Activated CD4-positive, alpha-beta T cell treated with anti-CD3 and anti-CD28 coated beads, Interleukin-2, Interleukin-6, amounts not matched to agents 100 ng/mL and 50 ng/mL, durations not matched to agents 16 hours and 8 hours (primary cell): ENCODE data around the gene ARHGAP27.
"Not testable (repeated sequence)": the region's sequence is repeated elsewhere in the genome, so short reads cannot be mapped to it uniquely, and the experiment has no call there.

Source experiments
- DNase-seq: peaks from one replicate; pipeline ENCODE4 v3.0.0-alpha.2; 2020

Gene ARHGAP27, protein sequence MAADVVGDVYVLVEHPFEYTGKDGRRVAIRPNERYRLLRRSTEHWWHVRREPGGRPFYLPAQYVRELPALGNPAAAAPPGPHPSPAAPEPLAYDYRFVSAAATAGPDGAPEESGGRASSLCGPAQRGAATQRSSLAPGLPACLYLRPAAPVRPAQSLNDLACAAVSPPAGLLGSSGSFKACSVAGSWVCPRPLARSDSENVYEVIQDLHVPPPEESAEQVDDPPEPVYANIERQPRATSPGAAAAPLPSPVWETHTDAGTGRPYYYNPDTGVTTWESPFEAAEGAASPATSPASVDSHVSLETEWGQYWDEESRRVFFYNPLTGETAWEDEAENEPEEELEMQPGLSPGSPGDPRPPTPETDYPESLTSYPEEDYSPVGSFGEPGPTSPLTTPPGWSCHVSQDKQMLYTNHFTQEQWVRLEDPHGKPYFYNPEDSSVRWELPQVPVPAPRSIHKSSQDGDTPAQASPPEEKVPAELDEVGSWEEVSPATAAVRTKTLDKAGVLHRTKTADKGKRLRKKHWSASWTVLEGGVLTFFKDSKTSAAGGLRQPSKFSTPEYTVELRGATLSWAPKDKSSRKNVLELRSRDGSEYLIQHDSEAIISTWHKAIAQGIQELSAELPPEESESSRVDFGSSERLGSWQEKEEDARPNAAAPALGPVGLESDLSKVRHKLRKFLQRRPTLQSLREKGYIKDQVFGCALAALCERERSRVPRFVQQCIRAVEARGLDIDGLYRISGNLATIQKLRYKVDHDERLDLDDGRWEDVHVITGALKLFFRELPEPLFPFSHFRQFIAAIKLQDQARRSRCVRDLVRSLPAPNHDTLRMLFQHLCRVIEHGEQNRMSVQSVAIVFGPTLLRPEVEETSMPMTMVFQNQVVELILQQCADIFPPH

DNA sequence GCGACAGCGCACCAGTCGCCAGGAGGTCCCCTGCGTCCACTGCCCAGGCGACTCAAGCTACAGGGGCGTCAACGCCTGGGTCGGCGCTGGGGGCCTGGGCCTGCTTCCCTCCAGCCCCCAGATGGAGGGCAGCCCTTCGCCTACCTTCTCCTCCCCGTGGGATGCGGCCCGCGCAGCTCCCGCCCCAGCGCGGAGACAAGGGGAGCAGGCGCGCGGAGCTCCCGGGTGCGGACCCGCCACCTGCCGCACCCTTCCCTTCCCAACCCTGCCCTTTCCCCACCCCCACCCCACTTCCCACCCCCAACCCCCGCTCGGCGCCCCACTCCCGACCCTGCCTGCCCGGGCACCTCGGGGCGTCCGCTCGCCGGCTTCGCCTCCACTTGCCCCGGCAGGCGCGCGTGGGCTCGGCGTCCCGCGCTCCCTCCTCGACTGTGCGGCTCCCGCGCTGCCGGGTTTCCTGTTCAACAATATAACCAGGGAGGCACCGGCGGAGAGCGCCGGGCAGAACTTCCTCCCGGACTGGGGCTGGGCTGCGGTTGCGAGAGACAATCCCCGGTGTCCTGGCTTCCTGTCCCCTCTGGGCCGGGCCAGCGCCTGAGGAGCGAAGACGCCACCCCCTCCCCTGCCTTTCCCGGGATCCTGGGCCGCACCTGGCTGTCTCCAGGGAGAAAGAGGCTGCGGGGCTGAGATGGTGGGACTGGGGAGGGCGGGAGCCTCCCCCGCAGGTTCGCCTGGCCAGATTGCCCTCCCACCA is at the start of gene ARHGAP27:
Gene ARHGAP27, minus strand, starts transcription at position 466 of the 754 bp plus-strand sequence. CDS start 2,591 bp downstream, outside the sequence.
- peak; percentile 57 for DNase-seq

DNA sequence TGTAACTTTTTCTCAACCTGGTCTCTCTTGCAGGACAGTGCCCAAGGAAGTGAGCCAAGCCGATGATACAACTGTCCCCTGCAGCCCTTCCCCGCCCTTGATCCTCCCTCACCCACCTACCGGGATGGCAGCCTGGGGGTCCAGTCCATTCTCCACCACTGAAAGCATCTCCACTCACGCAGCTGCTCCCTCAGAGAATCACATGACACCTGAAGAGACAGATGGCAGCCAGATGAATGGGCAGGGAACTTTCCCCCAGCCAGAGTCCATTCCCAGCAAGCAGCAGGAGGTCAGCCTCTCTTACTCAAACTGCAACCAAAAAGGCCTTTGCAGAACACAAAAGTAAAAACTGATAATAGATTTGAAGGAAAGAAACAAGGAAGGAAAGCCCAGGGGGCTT is 49.6 kb upstream of the ARHGAP27 start:
- not testable (repeated sequence) for DNase-seq

DNA sequence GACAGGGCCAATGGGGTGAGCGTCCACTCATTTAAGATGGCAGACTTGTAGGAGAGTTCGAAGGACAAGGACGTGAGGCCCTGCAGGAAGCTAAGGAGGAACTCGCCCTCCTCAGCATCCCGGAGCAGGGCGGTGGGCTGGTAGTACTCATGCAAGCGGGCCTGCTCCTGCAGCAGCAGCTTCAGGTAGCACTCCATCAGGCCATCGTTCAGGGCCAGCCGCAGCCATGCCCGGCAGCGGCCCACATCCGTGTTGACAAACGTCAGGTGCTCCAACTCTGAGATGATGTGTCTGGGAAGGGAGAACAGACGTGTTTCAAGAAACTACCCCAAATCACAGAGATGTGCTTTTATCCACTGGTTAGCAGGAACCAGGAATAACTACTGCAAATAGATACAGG is 42.8 kb upstream of the ARHGAP27 start:
- DNase-seq: not testable (repeated sequence)

DNA sequence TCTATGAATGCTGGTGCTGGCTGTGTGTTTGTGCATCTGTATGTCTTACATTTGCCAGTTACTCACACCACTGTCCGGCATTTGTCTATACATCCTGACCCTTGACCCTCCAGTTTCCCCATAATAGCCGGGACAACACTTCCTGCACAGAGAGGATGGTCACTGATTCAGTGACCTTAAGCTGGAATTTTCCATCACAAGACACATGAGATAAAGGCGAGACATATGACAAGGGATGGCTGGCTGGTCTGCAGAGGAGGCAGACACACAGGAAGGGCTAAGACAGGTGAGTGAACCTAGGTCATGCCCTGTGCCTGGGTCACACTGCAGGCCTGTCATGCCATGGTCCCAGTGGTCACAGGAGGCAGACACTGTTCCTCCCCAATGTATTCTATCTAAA is 39.6 kb upstream of the ARHGAP27 start:
- not testable (repeated sequence) for DNase-seq

DNA sequence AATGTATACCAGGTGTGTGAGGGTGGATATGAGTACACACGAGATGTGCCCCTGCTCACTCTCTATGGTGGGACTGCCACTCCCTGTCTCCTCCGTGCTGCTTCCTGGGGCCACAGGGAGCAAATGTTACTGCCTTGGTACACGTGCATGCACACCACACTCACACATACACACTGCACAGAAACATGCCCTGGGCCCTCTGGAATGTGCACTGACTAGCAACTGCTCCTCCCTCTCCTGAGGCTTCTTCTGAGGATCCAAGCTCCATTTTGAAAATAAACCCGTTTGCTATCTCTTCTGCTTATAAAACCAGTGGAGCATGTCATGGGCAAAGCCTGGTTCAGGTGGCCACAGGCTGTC is 36.5 kb upstream of the ARHGAP27 start:
- not testable (repeated sequence) for DNase-seq

DNA sequence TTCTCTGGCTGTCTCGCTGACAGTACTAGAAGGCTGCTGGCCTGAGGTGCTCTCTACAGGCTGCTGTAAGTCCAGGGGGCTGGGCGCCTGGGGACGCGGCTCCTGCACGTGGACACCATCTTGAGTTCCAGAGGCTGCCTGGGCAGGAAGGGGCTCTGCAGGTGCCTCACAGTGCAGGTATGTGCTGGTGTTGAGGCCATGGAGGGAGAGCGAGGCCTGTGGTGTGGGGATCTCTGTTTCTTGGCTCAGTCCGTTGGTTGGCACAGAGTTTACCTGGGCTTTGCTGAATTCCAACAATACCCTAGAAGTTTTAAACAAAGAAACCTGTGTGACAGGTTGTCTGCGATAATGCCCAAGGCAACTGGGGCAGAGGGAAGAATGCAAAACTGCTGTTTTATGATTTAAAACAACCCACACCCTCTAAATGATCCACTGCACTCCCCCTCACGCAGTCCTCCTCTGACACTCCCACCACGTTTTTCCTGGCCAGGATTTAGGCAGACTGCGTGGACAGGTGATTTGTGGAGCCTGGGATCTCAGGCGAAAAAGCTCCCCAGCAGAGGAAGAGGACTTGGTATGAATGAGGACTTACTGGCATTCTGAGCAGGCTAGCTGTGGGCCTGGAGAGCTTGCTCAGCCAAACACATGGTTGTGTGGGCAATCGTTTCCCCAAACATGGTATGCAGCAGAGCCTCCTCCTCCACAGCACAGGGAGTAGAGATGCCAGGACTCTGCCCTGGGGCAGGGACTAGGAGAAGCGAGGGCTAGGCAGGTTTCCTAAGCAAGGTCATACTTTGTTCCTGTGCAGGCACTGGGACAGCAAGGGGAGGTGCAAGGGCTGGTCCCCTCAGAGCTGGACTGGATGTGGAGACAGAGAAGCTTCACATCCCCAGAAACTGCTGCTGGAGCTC is 35.9 kb upstream of the ARHGAP27 start:
- not testable (repeated sequence) for DNase-seq

DNA sequence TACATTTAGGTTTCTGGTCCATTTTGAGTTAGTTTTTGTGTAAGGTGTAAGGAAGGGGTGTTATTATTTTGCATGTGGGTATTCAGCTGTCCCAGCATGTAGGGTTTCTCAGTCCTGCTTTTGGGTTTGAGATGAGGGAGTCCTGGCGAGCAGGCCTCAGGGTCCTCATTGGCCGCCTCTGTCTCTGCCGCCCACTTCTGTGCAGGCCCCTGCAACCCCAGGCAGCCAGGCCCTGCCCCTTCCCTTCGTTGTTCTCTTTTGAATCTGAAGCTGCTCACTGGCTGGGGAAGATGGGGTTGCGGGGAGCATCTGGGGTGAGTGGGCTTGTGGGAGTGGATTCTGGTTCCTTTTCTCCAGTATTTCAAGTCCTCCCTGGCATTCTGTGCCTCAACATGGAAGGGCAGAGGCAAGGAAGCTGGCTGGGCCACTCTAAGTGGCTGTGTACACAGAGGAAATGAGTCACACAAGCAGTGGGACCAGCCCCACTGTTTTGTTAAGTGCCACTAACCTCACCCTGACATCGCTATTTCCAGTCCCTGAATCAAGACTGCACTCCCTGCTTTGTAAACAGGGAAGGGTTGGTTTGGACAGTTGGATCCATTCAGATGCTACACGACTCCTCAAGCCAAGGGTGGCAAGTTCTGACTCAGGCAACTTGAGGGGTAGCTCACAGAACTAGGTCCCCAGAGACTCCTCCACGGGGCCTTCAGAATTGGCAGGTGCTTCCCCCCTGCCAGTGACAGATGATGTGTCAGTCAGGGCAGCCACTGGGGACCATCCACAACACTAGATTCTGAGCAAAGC is 29.1 kb upstream of the ARHGAP27 start:
- peak; percentile 46 for DNase-seq

DNA sequence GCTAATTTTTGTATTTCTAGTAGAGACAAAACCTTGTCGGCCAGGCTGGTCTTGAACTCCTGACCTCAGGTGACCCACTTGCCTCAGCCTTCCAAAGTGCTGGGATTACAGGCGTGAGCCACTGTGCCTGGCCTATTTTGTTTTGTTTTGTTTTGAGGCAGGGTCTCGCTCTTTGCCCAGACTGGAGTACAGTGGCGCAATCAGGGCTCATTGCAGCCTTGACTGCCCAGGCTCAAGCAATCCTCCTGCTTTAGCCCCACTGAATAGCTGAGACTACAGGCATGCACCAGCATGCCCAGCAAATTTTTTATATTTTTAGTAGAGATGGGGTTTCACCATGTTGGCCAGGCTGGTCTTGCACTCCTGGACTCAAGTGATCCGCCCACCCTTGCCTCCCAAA is 27.8 kb upstream of the ARHGAP27 start:
- DNase-seq: not testable (repeated sequence)

DNA sequence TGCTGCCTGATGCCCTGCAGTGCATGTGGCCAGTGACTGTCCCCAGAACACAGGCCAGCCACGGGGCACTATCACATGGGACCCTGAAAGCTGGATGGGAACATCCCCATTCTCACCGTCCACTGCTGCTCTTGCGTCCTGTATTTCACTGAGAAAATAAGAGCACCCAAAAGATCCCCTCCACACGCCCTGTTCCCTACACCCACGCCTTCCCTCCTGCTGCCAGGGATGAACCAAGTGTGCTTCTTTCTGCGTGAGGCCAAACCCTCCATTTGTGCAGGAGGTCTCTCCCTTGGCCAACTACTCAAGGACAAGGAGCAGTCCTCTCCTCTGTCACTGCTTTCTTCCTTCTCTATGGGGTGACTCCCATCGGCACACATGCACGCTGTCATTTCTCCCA is 21.7 kb upstream of the ARHGAP27 start:
- not testable (repeated sequence) for DNase-seq

DNA sequence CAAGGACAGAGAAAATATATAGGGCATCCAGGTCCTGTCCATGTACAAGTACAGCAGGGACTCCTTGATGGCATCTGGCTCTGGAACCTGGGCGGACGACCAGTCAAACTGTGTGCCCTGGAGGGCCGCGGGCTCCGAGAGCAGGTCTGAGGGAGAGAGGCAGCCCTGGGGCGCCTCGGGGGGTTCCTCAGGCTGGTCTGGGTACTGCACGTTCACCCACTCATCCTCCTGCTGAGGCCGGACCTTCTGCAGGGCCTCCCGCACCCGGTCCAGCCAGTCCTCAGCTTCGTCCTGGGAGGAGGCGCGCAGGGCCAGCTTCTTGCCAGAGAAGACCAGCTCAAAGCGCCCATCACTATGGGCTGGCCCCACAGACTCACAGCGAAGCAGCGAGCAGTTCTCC is 21.1 kb upstream of the ARHGAP27 start:
- DNase-seq: not testable (repeated sequence)

DNA sequence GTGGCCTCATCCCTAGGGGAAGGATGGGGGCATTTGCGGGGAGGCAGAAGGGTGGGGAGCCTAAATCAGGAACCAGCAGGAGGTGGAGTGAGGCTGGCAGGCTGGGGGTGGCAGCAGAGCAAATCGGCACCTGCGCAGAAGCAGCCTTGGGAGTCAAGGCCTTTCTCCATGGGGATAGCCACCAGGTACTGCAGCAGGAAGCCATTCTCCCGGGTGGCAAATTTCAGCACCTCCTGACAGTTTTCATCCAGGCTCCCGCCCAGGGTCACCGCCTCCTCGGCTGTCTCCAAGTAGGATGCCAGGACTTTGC is 20.5 kb upstream of the ARHGAP27 start:
- not testable (repeated sequence) for DNase-seq

DNA sequence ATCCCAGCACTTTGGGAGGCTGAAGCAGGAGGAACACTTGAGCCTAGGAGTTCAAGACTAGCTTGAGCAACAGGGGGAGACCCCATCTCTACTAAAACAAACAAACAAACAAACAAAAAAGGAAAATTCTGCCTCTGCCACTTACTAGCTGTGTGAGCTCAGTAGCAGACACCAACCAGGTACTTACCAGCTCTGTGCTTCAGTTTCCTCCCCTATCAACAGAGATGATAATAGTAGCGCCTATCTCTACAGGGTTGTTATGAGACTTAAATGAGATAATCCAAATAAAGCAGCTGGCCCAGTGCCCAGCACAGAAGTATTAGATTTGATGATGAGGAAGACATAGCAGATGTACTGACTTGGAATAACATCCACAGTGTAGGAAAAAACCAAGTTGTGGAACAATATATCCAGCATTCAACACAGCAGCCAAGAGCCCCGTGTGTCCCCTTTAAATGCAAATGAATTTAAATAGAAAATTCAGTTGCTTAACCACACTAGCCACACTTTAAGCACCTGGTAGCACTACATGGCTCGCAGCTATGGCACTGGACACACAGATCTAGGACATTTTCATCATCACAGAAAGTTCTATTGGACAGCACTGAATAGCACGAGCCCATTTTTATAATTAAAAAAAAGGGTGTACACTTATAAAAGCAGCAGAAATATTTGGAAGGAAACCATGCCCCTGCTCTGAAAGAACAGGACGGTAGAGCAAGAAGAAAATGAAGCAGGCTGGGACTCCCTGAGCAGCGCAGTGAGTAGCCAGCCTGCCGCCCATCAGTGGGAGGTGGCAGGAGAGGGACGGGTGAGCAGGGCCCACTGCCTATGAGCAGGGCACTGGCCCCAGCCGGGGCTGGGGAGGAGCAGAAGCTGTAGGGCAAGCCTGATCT is 19.9 kb upstream of the ARHGAP27 start:
- DNase-seq: not testable (repeated sequence)

DNA sequence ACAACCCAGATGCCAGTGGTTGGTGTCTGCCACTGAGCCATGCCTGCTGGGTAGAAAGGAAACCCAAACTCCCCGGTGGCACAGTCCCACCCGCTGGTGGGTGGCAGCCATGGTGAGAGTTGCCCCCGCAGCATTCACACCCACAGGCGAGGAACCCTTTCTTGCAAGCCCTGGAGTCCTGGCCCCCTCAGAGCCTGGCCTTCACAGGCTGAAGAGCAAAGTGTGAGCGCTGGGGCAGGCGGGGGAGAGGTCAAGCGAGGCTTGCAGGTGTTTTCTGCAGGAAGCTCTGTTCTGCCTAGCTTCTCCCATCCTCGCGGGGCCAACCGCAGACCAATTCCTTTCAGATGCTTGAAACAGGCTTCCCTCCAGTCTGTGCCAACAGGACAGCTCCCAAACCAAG is 19.0 kb upstream of the ARHGAP27 start:
- not testable (repeated sequence) for DNase-seq

DNA sequence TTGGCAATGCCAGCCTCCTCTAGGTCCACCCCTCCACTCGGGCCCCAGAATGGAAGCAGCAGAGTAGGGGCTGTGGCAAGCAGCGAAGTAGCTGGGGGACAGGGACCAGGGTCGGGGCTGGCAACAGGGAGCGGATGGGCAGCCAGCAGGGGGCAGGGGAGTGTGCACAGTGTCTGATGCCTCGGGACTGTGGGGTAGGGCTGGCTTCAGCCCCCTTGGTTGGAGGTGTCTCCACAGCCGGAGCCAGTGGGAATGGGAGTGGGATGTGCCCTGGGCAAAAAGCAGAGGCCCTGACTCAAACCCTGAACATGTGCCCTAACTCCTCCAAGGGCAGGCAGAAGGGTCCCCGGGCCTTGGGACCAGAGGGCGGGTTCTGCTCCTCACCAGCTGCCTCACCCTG is 18.5 kb upstream of the ARHGAP27 start:
- no peak for DNase-seq

DNA sequence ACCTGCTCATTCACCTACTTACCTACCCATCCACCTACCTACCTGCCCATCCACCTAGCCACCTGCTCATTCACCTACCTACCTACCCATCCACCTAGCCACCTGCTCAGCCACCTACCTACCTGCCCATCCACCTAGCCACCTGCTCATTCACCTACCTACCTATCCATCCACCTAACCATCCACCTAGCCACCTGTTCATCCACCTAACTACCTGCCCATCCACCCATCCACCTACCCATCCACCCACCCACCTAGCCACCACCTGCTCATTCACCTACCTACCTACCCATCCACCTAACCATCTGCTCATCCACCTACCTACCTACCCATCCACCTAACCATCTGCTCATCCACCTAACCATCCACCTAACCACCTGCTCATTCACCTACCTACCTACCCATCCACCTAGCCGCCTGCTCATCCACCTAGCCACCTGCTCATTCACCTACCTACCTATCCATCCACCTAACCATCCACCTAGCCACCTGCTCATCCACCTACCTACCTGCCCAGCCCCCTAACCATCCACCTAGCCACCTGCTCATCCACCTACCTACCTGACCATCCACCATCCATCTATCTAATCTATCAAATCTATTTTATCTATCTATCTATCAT is 17.1 kb upstream of the ARHGAP27 start:
- DNase-seq: not testable (repeated sequence)

DNA sequence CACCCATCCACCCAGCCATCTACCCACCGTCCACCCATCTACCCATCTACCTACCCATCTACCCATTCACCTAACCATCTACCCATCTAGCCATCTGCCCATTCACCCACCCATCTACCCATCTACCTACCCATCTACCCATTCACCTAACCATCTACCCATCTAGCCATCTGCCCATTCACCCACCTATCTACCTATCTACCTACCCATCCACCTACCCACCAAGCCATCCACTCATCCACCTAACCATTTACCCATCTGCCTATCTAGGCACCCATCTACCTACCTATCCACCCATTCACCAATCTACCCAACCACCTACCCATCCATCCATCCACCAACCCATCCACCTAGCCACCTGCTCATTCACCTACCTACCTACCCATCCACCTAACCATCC is 16.6 kb upstream of the ARHGAP27 start:
- DNase-seq: not testable (repeated sequence)

DNA sequence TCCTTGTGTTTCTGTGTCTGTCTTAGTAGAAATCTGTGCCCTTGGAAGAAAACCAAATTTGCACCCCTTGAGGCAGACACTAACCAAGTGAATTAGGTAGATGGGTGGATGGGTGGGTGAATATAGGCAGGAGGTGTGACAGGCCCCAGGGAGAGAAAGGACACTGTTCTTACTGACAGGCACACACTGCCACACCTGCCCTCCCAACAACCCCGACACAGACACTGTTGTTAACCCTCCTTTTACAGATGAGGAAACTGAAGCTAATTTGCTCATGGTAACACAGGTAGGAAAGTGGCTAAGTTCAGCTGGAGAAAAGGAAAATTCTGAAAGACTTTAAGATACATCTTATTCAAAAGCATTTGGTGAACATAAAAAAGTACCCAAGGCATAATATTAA is 15.8 kb upstream of the ARHGAP27 start:
- not testable (repeated sequence) for DNase-seq

DNA sequence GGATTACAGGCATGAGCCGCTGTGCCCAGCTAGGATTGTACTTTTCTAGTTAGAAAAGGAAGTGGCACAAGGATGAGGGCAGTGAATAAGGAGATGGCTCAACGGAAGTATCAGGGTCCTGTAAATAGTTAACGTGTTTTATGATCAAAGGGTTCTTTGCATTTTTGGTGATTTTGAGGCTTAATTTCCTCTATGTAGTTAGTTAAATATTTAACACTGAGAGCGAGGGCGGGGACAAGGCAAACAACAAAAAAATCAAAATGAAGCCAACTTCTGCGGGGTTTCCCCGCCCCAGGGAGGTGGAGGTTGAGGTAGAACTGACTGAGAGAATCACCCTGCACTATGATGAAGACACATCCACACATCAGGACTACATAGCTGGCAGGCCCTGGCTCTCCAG is 15.4 kb upstream of the ARHGAP27 start:
- not testable (repeated sequence) for DNase-seq

DNA sequence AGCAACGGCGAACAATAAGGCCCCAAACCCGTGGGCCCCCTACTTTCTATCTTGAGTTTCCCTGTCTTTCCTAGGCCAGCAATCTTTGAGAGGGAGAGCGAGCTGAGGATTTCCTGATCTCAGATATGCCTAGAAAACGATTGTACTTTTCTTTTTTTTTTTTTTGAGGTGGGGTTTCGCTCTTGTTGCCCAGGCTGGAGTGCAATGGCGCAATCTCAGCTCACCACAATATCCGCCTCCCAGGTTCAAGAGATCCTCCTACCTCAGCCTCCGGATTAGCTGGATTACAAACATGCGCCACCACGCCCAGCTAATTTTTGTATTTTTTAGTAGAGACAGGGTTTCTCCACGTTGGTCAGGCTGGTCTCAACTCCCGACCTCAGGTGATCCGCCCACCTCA is 15.0 kb upstream of the ARHGAP27 start:
- DNase-seq: not testable (repeated sequence)
